Stimulated activated naive CD4-positive, alpha-beta T cell treated with Interleukin-2 at 50 U/mL for 16 hours (primary cell): ENCODE results near the gene UBAC1.

Experiments
- DNase-seq: peaks from one replicate; lab custom pipeline; 2025; lab: John Stamatoyannopoulos, UW

The UBAC1 gene

DNA sequence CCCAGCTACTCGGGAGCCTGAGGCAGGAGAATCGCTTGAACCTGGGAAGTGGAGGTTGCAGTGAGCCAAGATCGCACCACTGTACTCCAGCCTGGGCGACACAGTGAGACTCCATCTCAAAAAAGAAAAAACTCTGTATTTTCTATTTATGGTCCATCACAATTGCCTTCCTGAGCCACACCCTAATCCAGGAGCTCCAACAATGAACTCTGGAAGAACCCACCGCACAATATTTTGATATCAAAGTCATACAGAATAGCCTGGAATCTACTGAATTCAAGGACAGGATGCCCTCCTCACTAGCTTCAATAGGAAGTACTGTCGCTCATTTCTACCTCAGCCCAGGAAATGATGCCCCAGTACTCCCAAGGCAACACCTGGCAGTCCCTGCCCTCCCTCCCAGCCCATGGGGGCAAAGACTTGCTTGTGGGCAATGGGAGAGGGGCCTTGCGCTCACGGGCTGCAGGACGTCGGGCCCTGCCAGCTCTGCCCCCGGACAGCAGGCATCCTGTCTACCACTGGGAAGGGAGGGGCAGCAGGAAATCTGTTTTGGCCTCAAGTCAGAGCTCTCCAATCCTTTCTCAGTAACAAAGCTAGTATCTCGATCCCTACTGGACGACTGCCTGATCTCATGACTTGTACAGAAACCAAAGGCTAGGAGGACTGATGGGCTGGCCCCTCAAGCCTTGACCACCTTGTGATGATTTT lies 19.7 kb downstream of the UBAC1 start:
- no peak for DNase-seq

DNA sequence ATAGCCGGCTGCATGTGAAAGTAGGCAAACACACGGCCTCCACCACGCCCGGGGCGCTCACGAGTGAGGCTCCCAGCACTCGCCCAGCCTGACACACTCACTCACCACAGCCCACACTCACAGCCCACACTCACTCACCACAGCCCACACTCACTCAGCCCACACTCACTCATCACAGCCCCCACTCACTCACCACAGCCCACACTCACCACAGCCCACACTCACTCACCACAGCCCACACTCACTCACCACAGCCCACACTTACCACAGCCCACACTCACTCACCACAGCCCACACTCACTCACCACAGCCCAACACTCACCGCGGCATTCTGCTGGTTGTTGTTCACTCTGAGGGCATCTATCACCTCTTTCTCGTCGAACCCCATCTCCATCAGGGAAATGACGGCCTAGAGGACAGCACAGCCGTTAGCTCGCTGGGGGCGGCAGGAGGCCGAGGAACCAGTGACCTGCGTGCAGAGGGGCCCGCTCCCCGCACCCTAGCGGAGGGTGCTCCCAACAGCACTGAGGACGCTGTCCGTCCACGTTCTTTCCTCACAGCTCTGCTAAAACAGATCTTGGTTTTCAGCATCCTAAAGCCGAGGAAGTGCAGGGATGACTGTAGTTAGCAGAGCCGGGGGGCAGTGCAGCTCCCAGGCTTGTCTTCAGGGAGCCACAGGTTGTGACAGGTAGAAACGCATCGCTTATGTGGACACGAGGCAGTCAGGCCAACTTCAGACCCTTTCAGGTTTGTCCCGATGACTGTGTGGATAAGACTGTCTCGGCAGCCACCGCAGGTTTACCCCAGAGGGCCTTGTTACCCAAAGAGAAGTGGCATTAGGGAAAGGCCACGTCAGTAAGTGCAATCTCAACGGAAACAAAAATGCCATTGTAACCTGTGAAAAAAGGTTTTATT lies 21.6 kb downstream of the UBAC1 start:
- peak; percentile 63 for DNase-seq

DNA sequence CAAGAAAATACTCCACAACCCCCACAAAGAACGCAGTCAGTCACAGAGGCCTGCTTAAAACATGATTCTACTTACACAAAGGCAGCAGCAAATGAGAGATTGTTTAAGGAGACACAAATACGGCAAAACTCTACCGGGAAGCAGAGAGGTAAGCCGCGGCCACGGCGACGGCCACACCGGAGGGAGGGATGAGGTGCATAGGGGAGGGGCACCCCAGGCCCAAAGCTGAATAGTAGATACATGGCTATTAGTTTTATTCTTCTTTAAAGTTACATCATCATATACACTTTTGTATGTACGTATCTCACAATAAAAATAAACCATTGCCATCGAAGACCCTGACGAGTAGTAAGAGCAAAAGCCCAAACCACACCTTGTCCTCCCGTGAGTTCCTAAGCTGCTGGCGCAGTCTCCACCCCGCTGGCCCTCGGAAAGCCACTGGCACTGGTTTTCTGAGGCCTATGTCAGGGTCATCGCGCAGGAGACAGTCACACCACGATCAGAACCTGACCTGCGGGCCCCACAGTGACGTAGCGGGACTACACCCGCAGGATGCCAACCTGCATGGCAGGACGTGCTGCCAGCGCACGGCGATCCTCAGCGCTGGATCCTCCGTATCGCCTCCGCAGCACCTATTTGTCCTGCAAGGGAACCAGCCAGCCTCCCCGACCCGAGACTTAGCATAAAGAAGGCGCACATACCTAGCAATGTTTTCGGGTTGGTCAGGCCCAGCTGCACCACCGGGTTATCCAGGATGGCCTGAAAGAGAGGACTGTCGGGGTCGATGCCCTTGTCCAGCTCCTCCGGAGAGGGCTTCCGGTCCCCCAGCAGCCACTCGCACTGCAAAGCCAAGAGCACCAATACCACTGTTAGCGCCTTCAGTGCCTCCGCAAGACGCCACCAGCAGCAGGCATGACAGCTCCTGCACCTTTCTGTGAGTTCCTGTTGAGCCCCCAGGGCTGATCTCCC lies 23.4 kb downstream of the UBAC1 start:
- DNase-seq = no peak

DNA sequence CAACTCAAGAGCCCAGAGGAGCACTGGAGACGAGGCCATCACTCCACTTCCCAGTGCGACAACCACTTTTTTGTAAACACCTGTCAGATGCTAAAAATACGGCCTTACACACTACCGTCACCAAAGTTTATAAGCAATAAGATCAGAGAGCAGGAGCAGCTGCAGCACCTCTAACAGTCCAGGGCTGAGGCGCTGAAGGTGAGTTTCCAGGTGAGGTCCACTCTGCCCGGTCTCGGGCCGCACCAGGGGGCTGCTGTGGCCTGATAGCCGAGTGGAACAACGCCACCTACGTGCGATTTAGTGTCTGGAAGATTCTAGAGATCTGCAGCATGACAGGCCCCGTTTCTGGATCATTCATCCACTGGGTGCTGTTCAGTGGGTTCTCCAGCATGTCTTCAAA lies 28.1 kb downstream of the UBAC1 start:
- DNase-seq = no peak

DNA sequence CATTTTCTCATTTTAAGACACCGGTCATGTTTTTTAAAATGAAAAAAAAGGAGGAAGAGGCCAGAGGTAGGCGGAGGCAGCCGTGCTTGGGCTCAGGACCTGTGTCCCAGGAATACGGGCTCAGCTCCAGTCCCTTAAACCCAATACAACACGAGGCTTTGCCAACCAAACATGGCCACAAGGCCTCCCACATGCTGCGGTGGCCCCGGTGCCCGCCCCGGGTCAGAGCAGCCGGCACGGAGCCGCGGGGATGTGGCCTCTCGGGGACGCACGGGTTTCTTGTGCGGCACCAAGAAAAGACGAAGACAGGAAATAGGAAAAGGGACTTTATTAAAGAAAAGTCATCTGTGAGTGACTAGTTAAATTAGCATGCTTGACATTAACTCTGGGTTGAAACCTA lies 28.5 kb downstream of the UBAC1 start:
- DNase-seq = no peak

DNA sequence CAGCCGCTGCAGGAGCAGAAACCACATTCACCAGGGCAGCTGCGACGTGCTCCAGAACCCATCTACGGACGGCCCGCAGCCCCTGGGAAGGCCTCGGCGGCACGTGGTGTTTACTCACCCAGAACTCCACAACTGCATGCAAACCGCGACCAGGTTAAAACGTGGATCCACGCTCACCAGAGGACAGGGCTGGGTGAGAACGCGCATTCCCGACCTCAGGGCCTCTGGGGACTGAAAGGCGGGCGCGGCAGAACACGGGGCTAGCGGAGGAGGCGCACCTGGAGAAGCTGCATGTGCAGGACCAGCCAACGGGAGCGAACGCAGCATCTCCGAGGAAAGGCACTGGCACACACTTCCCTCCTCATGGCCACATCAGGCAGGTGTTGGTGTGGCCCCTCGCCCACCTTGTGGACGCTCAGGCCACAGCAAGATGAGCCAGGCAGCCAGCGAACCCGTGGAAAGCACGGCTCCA lies 29.8 kb downstream of the UBAC1 start:
- no peak for DNase-seq

DNA sequence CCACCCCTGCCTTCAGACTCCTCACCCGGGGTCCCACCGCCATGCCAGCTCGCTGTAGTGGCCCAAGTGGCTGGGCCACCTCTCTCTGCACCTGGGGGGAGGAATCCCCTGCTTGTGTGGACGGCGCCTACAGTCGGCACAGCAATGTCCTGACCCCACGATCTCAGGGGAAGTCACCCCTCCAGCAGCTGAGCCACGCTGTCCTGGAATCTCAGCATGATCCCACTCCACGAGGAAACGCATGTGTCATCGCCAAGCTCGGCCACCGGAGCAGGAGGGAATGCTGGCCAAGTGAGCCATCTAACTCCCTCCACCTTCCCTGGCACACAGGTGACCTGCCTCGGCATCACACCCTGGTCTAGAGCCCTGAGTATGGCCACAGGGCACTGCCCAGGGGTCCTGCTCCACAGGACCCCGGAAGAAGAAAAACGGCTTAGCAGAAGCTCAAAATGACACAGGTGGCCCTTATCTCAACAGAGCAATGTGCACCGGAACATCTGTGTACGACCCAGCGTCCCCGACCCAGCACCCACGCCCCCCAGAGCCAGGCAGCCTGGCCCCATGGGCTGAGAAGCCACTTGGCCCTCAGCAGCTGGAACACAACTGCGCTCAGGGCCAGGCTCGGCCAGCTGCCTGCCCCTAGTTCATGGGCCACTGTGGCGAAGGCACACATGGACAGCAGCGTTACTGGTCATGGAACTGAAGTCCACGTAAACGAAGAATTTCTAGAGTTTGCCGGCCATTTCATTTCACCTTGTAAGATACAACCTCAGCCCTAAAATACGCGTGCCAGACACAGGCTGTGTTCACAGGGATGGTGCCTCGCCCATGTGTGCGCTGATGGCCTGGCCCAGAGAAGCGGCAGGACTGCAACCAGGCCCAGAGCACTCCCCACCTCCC lies 30.5 kb downstream of the UBAC1 start:
- DNase-seq = no peak

DNA sequence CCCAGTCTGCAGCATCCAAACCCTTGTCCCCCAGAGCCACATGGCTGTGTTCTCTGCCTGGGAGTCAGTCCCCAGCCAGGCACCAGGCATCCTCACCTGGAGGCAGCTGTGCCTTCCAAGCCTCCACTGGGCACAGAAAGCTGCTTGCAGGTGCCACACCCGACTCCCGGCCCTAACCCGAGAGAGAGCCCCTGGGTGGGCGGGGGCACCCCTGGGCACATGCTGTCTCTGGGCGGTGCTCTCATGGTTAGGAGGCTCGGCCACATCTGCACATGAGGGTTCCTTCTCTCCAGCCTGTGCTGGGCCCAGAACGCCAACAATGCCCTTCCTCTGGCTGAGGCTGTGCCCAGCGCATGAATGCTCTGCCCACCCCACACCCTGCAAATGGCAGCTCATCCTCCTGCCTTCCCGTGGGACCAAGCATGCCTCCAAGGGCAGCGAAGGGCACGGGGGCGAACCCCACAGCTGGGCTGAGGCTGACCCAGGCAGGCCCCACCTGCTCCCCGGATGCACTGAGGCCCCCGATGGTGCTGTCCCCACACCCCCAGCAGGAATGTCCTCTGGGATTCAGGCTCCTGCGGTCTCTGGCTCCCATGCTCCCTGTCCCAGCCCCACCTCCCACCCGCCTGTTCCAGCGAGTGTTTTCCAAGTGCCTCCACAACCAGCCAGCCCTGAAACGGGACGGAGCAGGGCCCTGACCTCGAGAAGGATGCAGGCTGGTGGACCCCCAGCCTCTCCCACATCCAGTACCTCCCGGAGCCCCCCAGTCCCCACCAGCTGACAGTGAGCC lies 31.3 kb downstream of the UBAC1 start:
- DNase-seq = no peak

DNA sequence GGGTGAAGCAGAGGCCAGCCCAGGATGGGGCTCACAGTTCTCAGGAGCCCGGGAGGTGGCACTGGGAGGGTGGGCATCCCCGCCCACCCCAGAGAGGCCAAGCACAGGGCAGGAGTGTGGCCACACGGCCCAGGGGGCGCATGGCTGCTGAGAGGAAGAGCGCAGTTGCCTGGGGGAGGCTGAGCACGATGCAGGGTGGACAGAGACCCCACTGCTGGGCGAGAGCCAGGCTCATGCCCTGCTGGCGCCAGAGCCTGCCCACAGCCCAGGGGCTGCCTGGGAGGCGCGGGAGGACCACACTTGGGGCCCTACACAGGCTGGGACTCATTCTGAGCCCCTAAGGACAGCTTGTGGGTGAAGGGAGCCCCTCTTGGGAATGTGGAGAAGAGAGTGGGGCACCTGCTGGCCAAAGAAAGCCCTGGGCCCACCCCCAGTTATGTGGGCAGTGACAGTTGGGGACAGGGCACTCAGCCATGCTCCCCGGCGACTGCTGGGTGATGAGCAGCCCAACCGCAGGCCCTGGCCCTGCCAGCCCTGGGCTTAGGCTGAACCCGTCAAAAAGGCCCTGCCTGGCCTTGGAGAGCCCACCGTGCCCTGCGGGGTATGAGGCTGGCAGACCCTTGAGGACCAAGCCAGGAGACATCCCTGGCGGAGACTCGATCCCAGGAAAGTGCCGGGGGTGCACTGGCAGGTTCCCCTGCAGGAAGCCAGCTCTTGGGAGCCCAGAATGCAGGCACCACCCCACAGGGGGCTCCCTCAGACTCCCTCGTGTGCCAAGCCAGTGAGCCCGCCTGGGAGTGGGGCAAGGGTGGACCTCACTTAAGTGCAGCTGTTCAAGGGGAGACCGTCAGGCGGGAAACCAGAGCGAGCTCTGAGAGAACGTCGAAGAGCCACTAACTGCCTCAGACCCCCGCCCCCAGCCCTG lies 32.2 kb downstream of the UBAC1 start:
- DNase-seq = no peak

DNA sequence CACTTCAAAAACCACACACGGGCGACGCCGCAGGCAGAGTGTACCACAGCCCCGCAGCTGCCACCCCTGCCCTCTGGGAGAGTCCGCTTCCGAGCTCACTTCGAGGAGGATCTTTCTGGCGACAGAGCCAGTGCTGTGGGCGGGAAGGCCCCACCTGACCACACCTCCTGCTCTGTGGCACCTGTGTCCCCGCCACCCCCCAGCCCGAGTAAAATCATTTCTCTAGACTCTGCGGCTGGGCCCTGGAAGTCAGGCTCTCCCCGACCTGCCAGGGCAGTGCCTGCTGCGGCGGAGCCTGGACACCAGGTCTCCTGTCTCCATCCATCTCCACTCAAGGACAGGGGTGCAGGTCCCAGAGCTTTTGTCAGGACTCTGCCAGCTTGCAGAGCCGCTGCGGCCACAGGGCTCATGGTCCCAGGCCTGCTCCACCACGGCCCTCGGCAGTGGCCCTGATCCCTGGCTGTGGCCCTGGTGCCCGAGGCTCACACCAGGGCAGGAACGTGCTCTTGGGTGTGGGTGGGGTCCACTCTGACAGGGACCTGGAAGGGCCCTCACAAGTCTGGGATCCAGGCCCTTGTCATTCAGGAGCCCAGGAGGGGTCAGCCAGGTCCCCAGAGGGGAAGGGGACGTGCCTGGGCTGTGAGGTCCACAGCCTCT lies 33.0 kb downstream of the UBAC1 start:
- no peak for DNase-seq

DNA sequence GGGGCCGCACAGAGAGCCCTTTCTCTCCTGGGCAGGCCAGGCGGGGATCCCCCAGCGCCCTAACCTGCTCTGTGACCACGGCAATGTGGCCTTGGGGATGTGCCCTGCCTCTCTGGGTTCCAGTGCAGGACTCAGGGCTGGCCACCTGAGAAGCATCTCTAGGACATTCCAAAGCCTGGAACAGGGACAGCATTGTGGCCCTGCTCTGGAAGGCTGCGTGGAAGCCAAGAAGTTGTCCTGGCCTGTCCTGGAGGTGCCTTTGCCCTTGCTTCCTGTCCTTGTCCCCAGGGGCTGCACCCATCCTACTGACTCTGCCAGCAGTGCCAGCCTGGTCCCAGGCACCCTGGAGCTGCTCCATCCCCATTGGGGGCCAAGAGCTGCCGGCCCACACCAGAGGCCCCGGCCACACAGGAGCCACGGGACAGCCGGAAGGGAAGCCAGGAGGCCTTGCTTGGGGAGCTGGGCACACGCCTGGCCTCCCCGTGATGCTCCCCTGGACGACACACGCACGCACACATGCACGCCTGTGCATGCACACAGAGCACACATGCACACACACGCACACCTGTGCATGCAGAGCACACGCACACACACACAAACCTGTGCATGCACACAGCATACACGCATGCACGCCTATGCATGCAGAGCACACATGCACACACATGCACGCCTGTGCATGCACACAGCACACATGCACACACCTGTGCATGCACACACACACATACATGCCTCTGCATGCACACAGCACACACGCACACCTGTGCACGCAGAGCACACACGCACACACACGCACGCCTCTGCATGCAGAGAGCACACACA lies 33.8 kb downstream of the UBAC1 start:
- DNase-seq = no peak

DNA sequence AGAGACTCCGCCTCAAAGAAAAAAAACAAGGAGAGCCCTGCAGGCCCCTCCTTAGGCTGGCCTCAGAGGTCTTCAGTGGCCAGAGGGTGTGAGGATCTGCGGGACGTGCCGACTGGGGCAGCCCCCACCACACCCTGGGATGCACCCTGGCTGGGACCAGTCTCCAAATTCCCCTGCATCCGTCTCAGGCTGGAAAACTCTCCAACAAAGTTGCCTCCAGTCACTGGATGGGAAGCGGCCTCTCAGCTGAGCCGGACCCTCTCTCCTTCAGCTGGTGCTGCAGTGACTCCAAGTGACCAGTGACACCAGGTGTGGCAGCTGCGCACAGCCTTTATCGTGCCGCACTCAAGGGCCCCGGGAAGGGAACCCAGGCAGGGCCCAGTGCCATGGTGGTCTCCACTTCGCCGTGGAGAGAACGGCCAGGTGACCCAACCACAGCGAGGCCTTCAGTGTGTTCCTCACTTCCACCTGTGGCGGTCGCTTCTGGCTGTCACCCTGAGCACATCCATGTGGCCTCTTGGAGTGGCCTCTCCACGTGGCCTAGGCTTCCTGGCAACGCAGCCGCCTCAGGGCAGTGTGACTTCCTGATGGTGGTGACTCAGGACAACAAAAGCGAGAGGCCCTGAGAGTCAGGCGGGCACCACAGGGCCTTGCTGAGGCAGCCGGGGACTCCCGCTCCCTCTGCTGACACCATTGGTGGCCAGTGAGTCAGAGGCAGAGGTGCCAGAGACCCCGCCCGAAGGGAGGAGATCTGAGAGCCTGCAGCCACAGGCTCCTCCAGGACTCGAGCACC lies 34.6 kb downstream of the UBAC1 start:
- peak; percentile 87 for DNase-seq

DNA sequence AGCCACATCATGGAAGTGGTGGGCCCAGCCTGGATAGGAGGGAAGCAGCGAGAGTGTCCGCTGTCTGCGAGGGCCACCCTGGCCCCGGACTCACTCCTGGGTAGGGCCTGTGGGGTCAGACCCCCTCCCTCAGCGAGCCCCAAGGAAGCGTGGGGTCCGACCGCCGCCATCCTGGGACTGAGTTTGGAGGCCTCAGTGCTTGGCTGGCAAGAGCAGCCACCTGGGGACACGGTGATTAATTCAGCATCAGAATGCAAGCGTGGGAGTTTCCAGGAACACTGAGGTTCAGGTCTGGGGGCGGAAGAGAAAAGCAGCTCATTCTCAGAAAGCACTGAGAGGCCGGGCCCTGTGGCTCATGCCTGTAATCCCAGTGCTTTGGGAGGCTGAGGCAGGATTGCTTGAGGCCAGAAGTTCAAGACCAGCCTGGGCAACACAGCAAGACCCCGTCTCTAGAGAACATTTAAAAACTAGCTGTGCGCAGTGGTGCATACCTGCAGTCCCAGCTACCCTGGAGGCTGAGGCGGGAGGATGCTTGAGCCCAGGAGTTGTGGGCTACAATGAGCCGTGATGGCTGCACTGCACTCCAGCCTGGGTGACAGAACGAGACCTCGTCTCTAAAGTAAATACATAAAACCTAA lies 35.6 kb downstream of the UBAC1 start:
- DNase-seq = peak; percentile 85

DNA sequence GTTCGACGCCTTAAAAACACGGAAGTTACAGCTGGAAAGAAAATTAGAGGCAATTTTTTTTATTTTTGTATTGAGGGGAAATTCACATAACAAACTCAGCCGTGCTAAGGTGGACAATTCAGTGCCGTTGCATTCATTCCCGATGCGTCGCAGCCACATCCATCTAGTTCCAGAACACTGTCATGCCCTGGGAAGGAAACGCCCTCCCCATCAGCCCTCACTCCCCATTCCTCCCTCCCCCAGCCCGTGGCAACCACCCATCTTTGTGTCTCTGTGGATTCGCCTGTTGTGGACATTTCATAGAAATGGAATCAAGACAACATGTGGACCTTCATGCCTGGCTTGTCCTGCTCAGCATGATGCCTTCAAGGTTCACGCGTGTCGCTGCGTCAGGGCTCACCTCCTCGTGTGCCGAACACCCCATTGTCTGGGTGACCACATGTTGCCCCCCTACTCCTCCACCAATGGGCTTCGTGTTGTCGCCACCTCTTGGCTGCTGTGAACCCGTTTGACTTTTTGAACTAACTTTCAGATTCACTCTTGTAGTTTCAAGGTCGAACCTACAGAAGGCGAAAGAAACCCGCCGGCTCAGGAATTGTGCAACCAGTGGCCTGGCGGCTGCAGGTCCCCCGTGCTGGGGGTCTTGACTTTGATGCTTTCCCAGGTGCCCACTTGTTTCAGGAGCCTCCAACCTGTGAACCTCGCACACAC lies 36.4 kb downstream of the UBAC1 start:
- peak; percentile 11 for DNase-seq

DNA sequence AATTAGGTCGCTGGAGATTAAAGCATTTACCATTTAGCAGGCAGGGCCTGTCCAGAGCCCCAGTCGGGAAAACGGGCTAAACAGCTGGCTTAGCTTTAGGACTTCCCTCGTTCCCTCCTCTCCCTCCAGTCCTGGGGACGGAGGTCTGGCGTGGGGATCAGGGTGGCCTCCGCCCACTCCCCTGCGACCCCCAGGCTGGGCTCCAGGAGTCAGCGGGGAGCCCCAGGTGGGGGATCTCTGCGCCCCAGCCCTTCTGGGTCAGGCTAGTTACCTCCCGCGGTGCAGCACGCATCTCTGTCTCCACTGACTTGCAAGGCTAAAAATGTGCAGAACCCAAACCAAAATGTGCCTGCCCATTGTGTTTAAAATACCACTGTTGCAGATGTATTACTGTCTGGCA lies 37.7 kb downstream of the UBAC1 start:
- DNase-seq = no peak
